ENCODE results near the gene NANP. TPM values are rescaled to one million over a fixed set of nuclear protein-coding genes. Genes with fewer than 3 reads are reported as not detected.
"Not testable (repeated sequence)": the region's sequence is repeated elsewhere in the genome, so short reads cannot be mapped to it uniquely, and the experiment has no call there.

NANP gene
- total and polyA plus RNA-seq, 2 donors = 2.9 to 3.7 TPM

DNA sequence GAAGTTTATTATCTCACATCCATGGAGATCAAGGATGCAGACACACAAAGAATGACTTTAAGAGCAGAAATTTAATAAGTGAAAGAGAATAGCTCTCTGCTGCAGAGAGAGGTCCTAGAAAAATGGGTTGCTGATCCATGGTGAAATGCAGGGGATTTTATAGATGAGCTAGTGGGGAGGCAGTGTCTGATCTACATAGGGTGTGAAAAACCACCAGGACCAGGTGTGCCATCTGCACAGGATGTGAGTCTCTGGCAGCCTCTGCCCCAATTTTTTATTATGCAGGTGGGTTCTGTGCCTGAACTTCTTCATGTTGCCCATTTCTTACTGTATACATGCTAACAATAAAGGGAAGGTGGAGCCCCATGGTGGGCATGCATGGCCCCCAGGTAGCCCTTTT, 19.9 kb upstream of the NANP start:
- Histone ChIP-seq H3K9me3 (ENCODE audit: control insufficient read depth in 2 of 2, insufficient read depth in 1 of 2, low read length in 1 of 2) (peaks cover 0 to 4% of the 10 kb centered on the region in 2 donors), H3K4me1 (ENCODE audit: control insufficient read depth in 2 of 2, insufficient read depth in 2 of 2, low read length in 2 of 2) (peaks cover 20 to 32% of the 10 kb centered on the region in 2 donors), H3K4me3 (ENCODE audit: low read length in 2 of 2) (no peak overlapping the region), H3K27me3 (ENCODE audit: control insufficient read depth in 2 of 2, insufficient read depth in 1 of 2, low read length in 1 of 2) (no peaks in the 10 kb centered on the region), H3K36me3 (ENCODE audit: control insufficient read depth in 2 of 2, insufficient read depth in 2 of 2, low read length in 1 of 2) (no peaks in the 10 kb centered on the region), H3K27ac (ENCODE audit: low read depth in 1 of 2, low read length in 1 of 2) (peak overlapping the region; percentile 88 to 93)
- DNase-seq (ENCODE audit: low read depth in 6 of 9, low spot score in 9 of 9) = peak; percentile 69 to 95 (median 84)

DNA sequence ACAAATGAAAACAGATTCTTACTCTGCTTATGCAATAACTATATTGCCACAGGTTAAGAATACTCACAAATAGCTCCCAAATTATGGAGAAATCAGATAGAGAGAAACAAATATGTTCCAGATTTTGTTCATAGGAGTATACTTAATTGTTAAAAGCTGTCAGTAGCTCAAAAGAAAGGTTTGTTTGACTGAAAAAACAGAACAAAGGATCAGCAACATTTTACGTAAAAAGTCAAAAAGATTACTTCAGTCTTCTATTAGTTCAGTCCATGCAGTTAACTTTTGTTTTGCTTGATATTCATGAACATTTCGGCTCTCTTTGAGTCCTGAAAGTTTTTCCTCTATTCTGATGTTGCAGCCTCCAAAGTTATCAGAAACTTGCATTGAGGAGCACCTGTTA, 13.4 kb upstream of the NANP start:
- Histone ChIP-seq H3K36me3 (ENCODE audit: control insufficient read depth in 2 of 2, insufficient read depth in 2 of 2, low read length in 1 of 2) (peaks cover 7 to 13% of the 10 kb centered on the region in 2 donors), H3K4me1 (ENCODE audit: control insufficient read depth in 2 of 2, insufficient read depth in 2 of 2, low read length in 2 of 2) (peaks cover 2% of the 10 kb centered on the region in 2 donors), H3K27ac (ENCODE audit: low read depth in 1 of 2, low read length in 1 of 2) (no peak overlapping the region), H3K4me3 (ENCODE audit: low read length in 2 of 2) (no peak overlapping the region), H3K9me3 (ENCODE audit: control insufficient read depth in 2 of 2, insufficient read depth in 1 of 2, low read length in 1 of 2) (no peaks in the 10 kb centered on the region), H3K27me3 (ENCODE audit: control insufficient read depth in 2 of 2, insufficient read depth in 1 of 2, low read length in 1 of 2) (no peaks in the 10 kb centered on the region)
- WGBS = over 99% methylated on average over 2 of the region's 2 CpGs
- DNase-seq (ENCODE audit: low read depth in 6 of 9, low spot score in 9 of 9) = peak in 1 of 9 donors; percentile 35

- WGBS = 82% methylated on average over 5 of the region's 5 CpGs
- no peak for DNase-seq (ENCODE audit: low read depth in 6 of 9, low spot score in 9 of 9)
- no peaks in the 10 kb centered on the region for H3K27me3 ChIP-seq (ENCODE audit: control insufficient read depth in 2 of 2, insufficient read depth in 1 of 2, low read length in 1 of 2)
- no peaks in the 10 kb centered on the region for H3K4me1 ChIP-seq (ENCODE audit: control insufficient read depth in 2 of 2, insufficient read depth in 2 of 2, low read length in 2 of 2)
- peaks cover 11 to 13% of the 10 kb centered on the region in 2 donors for H3K36me3 ChIP-seq (ENCODE audit: control insufficient read depth in 2 of 2, insufficient read depth in 2 of 2, low read length in 1 of 2)
- no peak overlapping the region for H3K4me3 ChIP-seq (ENCODE audit: low read length in 2 of 2)
- no peak overlapping the region for H3K27ac ChIP-seq (ENCODE audit: low read depth in 1 of 2, low read length in 1 of 2)
- H3K9me3 ChIP-seq (ENCODE audit: control insufficient read depth in 2 of 2, insufficient read depth in 1 of 2, low read length in 1 of 2) = no peaks in the 10 kb centered on the region
Measured at GRCh38 chr20:25632940-25633790, 9.4 kb upstream of the NANP start.

DNA sequence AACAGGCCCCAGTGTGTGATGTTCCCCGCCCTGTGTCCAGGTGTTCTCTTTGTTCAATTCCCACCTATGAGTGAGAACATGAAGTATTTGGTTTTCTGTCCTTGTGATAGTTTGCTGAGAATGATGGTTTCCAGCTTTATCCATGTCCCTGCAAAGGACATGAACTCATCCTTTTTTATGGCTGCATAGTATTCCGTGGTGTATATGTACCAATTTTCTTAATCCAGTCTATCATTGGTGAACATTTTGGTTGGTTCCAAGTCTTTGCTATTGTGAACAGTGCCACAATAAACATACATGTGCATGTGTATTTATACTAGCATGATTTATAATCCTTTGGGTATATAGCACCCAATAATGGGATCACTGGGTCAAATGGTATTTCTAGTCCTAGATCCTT, 6.8 kb upstream of the NANP start:
- 91% methylated on average over 2 of the region's 2 CpGs for WGBS
- not testable (repeated sequence) for DNase-seq (ENCODE audit: low read depth in 6 of 9, low spot score in 9 of 9)

DNA sequence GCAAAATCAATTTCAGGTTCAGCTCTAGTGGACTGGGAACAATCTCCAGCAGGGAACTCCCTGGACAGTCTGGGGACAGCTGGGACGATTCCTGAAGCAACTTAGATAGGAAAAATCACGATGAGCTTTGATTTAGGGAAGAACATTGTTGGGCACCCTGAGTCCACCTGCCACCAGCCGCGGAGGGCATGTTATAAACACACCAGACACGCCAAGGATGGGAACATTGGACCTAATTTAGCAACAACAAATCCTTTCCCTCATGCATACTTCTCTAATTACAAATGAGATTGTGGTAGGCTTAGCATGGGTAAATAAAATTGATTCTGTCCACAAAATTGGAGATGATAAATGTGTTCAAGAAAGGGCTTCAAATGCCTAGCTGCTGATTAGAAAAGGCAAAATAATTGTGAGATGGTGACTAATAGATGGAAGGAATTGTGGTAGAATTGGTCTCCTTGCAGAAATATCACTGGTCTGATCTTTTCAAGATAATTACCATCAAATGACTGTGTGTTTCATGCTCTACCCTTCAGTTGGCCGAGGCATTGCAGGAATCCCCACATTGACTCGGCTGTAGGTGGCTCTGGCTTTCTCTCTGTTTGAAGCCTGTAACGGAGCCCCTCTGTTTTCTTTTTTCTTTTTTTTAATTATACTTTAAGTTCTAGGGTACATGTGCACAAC, 6.1 kb upstream of the NANP start:
- Histone ChIP-seq H3K36me3 (ENCODE audit: control insufficient read depth in 2 of 2, insufficient read depth in 2 of 2, low read length in 1 of 2) (peaks cover 4 to 8% of the 10 kb centered on the region in 2 donors), H3K9me3 (ENCODE audit: control insufficient read depth in 2 of 2, insufficient read depth in 1 of 2, low read length in 1 of 2) (peaks cover 0 to 6% of the 10 kb centered on the region in 2 donors)
- 97% methylated on average over 8 of the region's 8 CpGs for WGBS

More for the DNA sequence above, 6.8 kb upstream of the NANP start:
- H3K27ac ChIP-seq (ENCODE audit: low read depth in 1 of 2, low read length in 1 of 2); H3K4me3 ChIP-seq (ENCODE audit: low read length in 2 of 2); H3K27me3 ChIP-seq (ENCODE audit: control insufficient read depth in 2 of 2, insufficient read depth in 1 of 2, low read length in 1 of 2); H3K4me1 ChIP-seq (ENCODE audit: control insufficient read depth in 2 of 2, insufficient read depth in 2 of 2, low read length in 2 of 2); H3K9me3 ChIP-seq (ENCODE audit: control insufficient read depth in 2 of 2, insufficient read depth in 1 of 2, low read length in 1 of 2): not testable (repeated sequence)
- peaks cover 4 to 12% of the 10 kb centered on the region in 2 donors for H3K36me3 ChIP-seq (ENCODE audit: control insufficient read depth in 2 of 2, insufficient read depth in 2 of 2, low read length in 1 of 2)

DNA sequence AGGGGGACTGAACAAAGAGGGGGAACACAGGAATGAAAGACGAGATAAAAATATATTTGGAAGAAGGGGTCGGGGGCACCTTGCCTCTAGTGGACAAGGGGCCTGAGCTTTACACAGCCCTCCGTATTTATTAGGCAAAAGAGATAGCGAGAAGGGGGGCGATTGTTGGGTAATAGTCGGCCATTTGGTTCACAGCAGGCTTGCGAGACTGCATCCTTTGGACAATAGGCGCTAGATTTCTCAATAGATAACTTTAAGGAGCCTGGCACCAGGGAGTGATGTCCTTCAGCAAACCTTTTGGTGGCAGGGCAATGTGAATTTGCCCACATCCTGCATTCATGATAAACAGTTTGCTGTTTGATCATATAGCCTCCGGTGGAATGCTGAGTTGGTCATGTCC, 3.0 kb upstream of the NANP start:
- Histone ChIP-seq H3K27ac (ENCODE audit: low read depth in 1 of 2, low read length in 1 of 2) (no peak overlapping the region), H3K4me3 (ENCODE audit: low read length in 2 of 2) (no peak overlapping the region), H3K9me3 (ENCODE audit: control insufficient read depth in 2 of 2, insufficient read depth in 1 of 2, low read length in 1 of 2) (peaks cover 0 to 6% of the 10 kb centered on the region in 2 donors), H3K4me1 (ENCODE audit: control insufficient read depth in 2 of 2, insufficient read depth in 2 of 2, low read length in 2 of 2) (peaks cover 6 to 10% of the 10 kb centered on the region in 2 donors), H3K27me3 (ENCODE audit: control insufficient read depth in 2 of 2, insufficient read depth in 1 of 2, low read length in 1 of 2) (no peaks in the 10 kb centered on the region), H3K36me3 (ENCODE audit: control insufficient read depth in 2 of 2, insufficient read depth in 2 of 2, low read length in 1 of 2) (peaks cover 0 to 5% of the 10 kb centered on the region in 2 donors)
- 93% methylated on average over 9 of the region's 9 CpGs for WGBS
- no peak for DNase-seq (ENCODE audit: low read depth in 6 of 9, low spot score in 9 of 9)

More for the DNA sequence above, 6.1 kb upstream of the NANP start:
- Histone ChIP-seq H3K4me1 (ENCODE audit: control insufficient read depth in 2 of 2, insufficient read depth in 2 of 2, low read length in 2 of 2) (no peaks in the 10 kb centered on the region), H3K27ac (ENCODE audit: low read depth in 1 of 2, low read length in 1 of 2) (no peak overlapping the region), H3K27me3 (ENCODE audit: control insufficient read depth in 2 of 2, insufficient read depth in 1 of 2, low read length in 1 of 2) (no peaks in the 10 kb centered on the region), H3K4me3 (ENCODE audit: low read length in 2 of 2) (no peak overlapping the region)
- no peak for DNase-seq (ENCODE audit: low read depth in 6 of 9, low spot score in 9 of 9)

DNA sequence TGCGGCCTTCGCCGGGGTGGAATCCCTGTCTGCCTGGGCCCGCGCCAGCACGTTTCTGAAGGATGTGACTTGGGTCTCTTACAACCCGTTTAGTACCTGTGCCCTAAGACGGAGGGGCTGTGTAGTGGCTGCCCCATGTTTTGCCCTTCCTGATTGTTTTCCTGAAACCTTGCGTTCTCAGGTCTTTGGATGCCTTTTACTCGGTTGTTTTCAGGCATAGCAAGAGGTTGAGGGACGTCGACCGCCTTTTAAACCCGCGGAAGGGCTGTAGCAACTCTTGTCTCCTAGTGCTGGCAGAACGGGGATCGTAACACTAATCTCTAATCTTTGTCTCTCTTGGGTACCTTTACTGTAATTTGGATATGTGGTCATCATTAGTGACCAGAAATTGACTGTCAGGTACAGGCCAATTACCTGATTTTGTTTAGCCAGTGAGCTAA, 706 bp upstream of the NANP start:
- peak overlapping the region; percentile 80 to 90 for H3K4me3 ChIP-seq (ENCODE audit: low read length in 2 of 2)
- peak in 1 of 9 donors; percentile 40 for DNase-seq (ENCODE audit: low read depth in 6 of 9, low spot score in 9 of 9)

GRCh38 chr20:25623225-25623735, 534 bp downstream of the NANP start:
- peak overlapping the region; percentile 80 to 84 for H3K27ac ChIP-seq (ENCODE audit: low read depth in 1 of 2, low read length in 1 of 2)
- H3K4me1 ChIP-seq (ENCODE audit: control insufficient read depth in 2 of 2, insufficient read depth in 2 of 2, low read length in 2 of 2) = peaks cover 14 to 15% of the 10 kb centered on the region in 2 donors
- H3K36me3 ChIP-seq (ENCODE audit: control insufficient read depth in 2 of 2, insufficient read depth in 2 of 2, low read length in 1 of 2) = peaks cover 0 to 5% of the 10 kb centered on the region in 2 donors
- H3K9me3 ChIP-seq (ENCODE audit: control insufficient read depth in 2 of 2, insufficient read depth in 1 of 2, low read length in 1 of 2) = peaks cover 0 to 6% of the 10 kb centered on the region in 2 donors
- peak in 2 of 9 donors; percentile 38 to 46 for DNase-seq (ENCODE audit: low read depth in 6 of 9, low spot score in 9 of 9)
- peak overlapping the region; percentile 80 to 90 for H3K4me3 ChIP-seq (ENCODE audit: low read length in 2 of 2)
- no peaks in the 10 kb centered on the region for H3K27me3 ChIP-seq (ENCODE audit: control insufficient read depth in 2 of 2, insufficient read depth in 1 of 2, low read length in 1 of 2)
- under 1% methylated on average over 45 of the region's 45 CpGs for WGBS

More for the DNA sequence above, 706 bp upstream of the NANP start:
- no peaks in the 10 kb centered on the region for H3K27me3 ChIP-seq (ENCODE audit: control insufficient read depth in 2 of 2, insufficient read depth in 1 of 2, low read length in 1 of 2)
- H3K9me3 ChIP-seq (ENCODE audit: control insufficient read depth in 2 of 2, insufficient read depth in 1 of 2, low read length in 1 of 2) = peaks cover 0 to 6% of the 10 kb centered on the region in 2 donors
- peaks cover 8 to 10% of the 10 kb centered on the region in 2 donors for H3K4me1 ChIP-seq (ENCODE audit: control insufficient read depth in 2 of 2, insufficient read depth in 2 of 2, low read length in 2 of 2)
- peak overlapping the region; percentile 36 to 80 for H3K27ac ChIP-seq (ENCODE audit: low read depth in 1 of 2, low read length in 1 of 2)
- 53% methylated on average over 17 of the region's 17 CpGs for WGBS
- peaks cover 0 to 5% of the 10 kb centered on the region in 2 donors for H3K36me3 ChIP-seq (ENCODE audit: control insufficient read depth in 2 of 2, insufficient read depth in 2 of 2, low read length in 1 of 2)

Data from thymus (tissue), 11 donors.